Hepatocyte (in vitro differentiated cells): Measurements from ENCODE around the gene CNGA3. TPM values are rescaled to one million over a fixed set of nuclear protein-coding genes. Genes with fewer than 3 reads are reported as not detected.

Source experiments
- DNase-seq: peaks from one replicate; pipeline ENCODE4 v3.0.0-alpha.2; 2016; ENCODE audit warnings: low spot score
- H2AFZ ChIP-seq: fragments of 200-600 bp; sonication (generic); 2 replicates; pipeline ENCODE4 v1.6.0; 2016; ENCODE audit warnings: antibody characterized with exemption, mild to moderate bottlenecking
- H3K27ac ChIP-seq: fragments of 200-600 bp; sonication (generic); 2 replicates; pipeline ENCODE4 v1.5.1; 2016; ENCODE audit warnings: mild to moderate bottlenecking
- H3K27me3 ChIP-seq: fragments of 200-600 bp; sonication (generic); 2 replicates; pipeline ENCODE4 v1.6.1; 2016
- H3K36me3 ChIP-seq: fragments of 200-600 bp; sonication (generic); replicated peaks from 2 replicates; pipeline ENCODE4 v1.5.1; 2016; ENCODE audit warnings: low read depth; ENCODE audit not compliant: insufficient read depth
- H3K4me1 ChIP-seq: fragments of 200-600 bp; sonication (generic); 2 replicates; pipeline ENCODE4 v1.5.1; 2016; ENCODE audit warnings: mild to moderate bottlenecking, moderate library complexity; ENCODE audit not compliant: insufficient read depth
- H3K4me2 ChIP-seq: fragments of 200-600 bp; sonication (generic); 2 replicates; pipeline ENCODE4 v1.6.0; 2016
- H3K4me3 ChIP-seq: fragments of 200-600 bp; sonication (generic); 2 replicates; pipeline ENCODE4 v1.5.1; 2016; ENCODE audit warnings: mild to moderate bottlenecking
- H3K79me2 ChIP-seq: fragments of 200-600 bp; sonication (generic); 2 replicates; pipeline ENCODE4 v1.6.0; 2017; ENCODE audit warnings: mild to moderate bottlenecking
- H3K9me2 ChIP-seq: fragments of 200-600 bp; sonication (generic); replicated peaks from 2 replicates; pipeline ENCODE4 v1.6.0; 2017; ENCODE audit warnings: mild to moderate bottlenecking; ENCODE audit not compliant: insufficient read depth
- H3K9me3 ChIP-seq: fragments of 200-600 bp; sonication (generic); 2 replicates; pipeline ENCODE4 v1.5.1; 2016; ENCODE audit warnings: low read depth, mild to moderate bottlenecking
- H4K20me1 ChIP-seq: fragments of 200-600 bp; sonication (generic); 2 replicates; pipeline ENCODE4 v1.6.0; 2016; ENCODE audit warnings: mild to moderate bottlenecking; ENCODE audit not compliant: insufficient read depth, poor library complexity, severe bottlenecking
- CTCF ChIP-seq: fragments of 200-600 bp; sonication (generic); IDR thresholded peaks from 2 replicates; pipeline ENCODE4 v1.5.1; 2016; ENCODE audit warnings: antibody characterized with exemption, mild to moderate bottlenecking; ENCODE audit not compliant: poor library complexity
- EZH2 ChIP-seq: fragments of 200-600 bp; sonication (generic); IDR thresholded peaks from 2 replicates; pipeline ENCODE4 v1.6.1; 2016; ENCODE audit warnings: antibody characterized with exemption, mild to moderate bottlenecking, borderline replicate concordance
- EZH2phosphoT487 ChIP-seq: fragments of 200-600 bp; sonication (generic); IDR thresholded peaks from one replicate; pipeline ENCODE4 v1.6.1; 2018; ENCODE audit warnings: antibody characterized with exemption, mild to moderate bottlenecking, low read depth, moderate library complexity; ENCODE audit not compliant: unreplicated experiment, severe bottlenecking
- WGBS: methylation state at CpG from one replicate; pipeline ENCODE4 v1.1.6; 2016; ENCODE audit warnings: low lambda C conversion rate; ENCODE audit errors: missing lambda C conversion rate; 5-methylcytosine and 5-hydroxymethylcytosine counted together
- polyA plus RNA-seq: library from polyadenylated mRNA; unstranded; fragments of >200 nt; fragmentation: Nextera tagmentation; extraction: Ambion mirVana; gene quantifications from 2 replicates; pipeline ENCODE4 v1.2.1, GENCODE V29; 2016
- total RNA-seq: library from RNA; depleted of rRNA; stranded (reverse); fragments of >200 nt; gene quantifications from 2 replicates; pipeline ENCODE4 v1.2.3, GENCODE V29; 2014

The CNGA3 gene
- total and polyA plus RNA-seq, 2 experiments from 2014 or later: 0.13 TPM; not detected in 1

DNA sequence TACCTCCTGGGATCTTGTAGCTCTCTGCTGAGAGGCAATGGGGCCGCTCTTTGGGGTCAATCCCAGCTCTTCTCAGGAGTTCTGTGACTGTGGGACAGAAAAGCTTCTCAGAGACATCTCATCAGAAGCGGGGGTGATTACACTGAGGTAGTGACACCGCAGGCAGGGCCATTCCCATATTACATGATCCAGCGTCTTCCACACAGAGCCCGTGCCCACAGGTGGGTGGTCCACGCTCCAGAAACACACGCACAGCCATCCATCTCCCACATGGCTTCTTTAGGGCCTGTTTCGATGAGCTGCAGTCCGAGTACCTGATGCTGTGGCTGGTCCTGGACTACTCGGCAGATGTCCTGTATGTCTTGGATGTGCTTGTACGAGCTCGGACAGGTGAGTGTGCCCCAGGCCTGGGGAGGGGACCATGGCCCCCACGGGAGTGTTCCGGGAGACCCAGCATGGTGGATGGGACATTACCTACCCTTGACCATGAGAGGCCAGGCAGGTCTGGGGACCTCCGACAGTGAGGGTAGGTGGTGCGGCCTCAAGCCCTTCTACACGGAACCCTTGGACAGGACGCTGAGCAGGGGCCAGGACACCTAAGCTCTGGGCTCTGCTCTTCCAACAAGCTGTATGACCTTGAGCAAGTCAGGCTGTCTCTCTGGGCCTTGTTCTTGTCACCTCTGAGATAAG lies 45.5 kb downstream of the CNGA3 start:
- H3K36me3 ChIP-seq: no peaks in the 10 kb centered on the region
- no peaks in the 10 kb centered on the region for H4K20me1 ChIP-seq
- no peaks in the 10 kb centered on the region for H3K79me2 ChIP-seq
- H3K9me3 ChIP-seq: no peaks in the 10 kb centered on the region
- no peak overlapping the region for H3K4me3 ChIP-seq
- no peak overlapping the region for H3K4me2 ChIP-seq
- H3K27ac ChIP-seq: no peak overlapping the region
- no peak overlapping the region for H2AFZ ChIP-seq
- no peaks in the 10 kb centered on the region for H3K27me3 ChIP-seq
- H3K4me1 ChIP-seq: no peaks in the 10 kb centered on the region
- H3K9me2 ChIP-seq: no peaks in the 10 kb centered on the region
- TF ChIP-seq EZH2 (no peak), CTCF (no peak), EZH2phosphoT487 (no peak)
- WGBS: 96% methylated on average over 18 of the region's 18 CpGs
- DNase-seq: no peak

DNA sequence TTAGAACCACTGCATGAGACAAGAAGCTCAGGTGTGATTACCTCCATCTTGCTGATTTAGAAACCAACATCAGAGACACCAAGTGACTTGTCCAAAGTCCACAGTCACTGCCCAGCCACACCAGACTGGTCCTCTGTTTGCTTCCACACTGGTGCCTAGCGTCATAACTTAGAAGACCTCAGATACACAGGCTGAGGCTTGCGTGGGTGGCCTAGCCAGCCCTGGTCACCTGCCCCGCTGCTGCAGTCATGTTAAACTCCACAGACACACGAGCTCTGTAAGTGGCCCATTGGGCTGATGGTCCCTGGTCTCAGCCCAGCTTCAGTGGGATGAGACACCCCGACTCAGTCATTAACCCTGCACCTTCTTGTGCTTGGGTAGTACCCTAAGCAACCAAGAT lies 47.1 kb downstream of the CNGA3 start:
- no peak overlapping the region for H3K27ac ChIP-seq
- 88% methylated on average over 5 of the region's 5 CpGs for WGBS

GRCh38 chr2:98394595-98395153 lies 48.4 kb downstream of the CNGA3 start:
- 74% methylated on average over 3 of the region's 3 CpGs for WGBS
- no peak overlapping the region for H2AFZ ChIP-seq
- no peaks in the 10 kb centered on the region for H3K4me1 ChIP-seq
- DNase-seq: no peak
- H3K36me3 ChIP-seq: no peaks in the 10 kb centered on the region
- H3K79me2 ChIP-seq: no peaks in the 10 kb centered on the region
- TF ChIP-seq EZH2 (no peak), EZH2phosphoT487 (no peak), CTCF (no peak)
- H3K9me3 ChIP-seq: no peaks in the 10 kb centered on the region
- no peak overlapping the region for H3K4me3 ChIP-seq
- no peaks in the 10 kb centered on the region for H3K27me3 ChIP-seq
- H4K20me1 ChIP-seq: no peaks in the 10 kb centered on the region
- H3K4me2 ChIP-seq: no peak overlapping the region
- no peak overlapping the region for H3K27ac ChIP-seq
- no peaks in the 10 kb centered on the region for H3K9me2 ChIP-seq

More for the DNA sequence above, 47.1 kb downstream of the CNGA3 start:
- DNase-seq: no peak
- H2AFZ ChIP-seq: no peak overlapping the region
- H3K27me3 ChIP-seq: no peaks in the 10 kb centered on the region
- H3K36me3 ChIP-seq: no peaks in the 10 kb centered on the region
- no peaks in the 10 kb centered on the region for H3K4me1 ChIP-seq
- H3K4me3 ChIP-seq: no peak overlapping the region
- no peaks in the 10 kb centered on the region for H4K20me1 ChIP-seq
- no peak overlapping the region for H3K4me2 ChIP-seq
- H3K9me2 ChIP-seq: no peaks in the 10 kb centered on the region
- no peaks in the 10 kb centered on the region for H3K79me2 ChIP-seq
- TF ChIP-seq EZH2: no peak
- TF ChIP-seq EZH2phosphoT487: no peak
- TF ChIP-seq CTCF: no peak
- no peaks in the 10 kb centered on the region for H3K9me3 ChIP-seq
